ENCODE measurements around the gene SUOX. TPM values are rescaled to one million over a fixed set of nuclear protein-coding genes. Genes with fewer than 3 reads are reported as not detected.
"Not testable (repeated sequence)": the region's sequence is repeated elsewhere in the genome, so short reads cannot be mapped to it uniquely, and the experiment has no call there.

Gene SUOX
- total RNA-seq, 2 donors from 2014 or later: 12.2 to 17.6 TPM

GRCh38 chr12:55972911-55973598 lies 24.0 kb upstream of the SUOX start:
- peaks cover 5% of the 10 kb centered on the region for H3K36me3 Mint-ChIP-seq
- no peak overlapping the region for H3K4me3 Mint-ChIP-seq
- ATAC-seq: no peak
- no peaks in the 10 kb centered on the region for H3K9me3 Mint-ChIP-seq
- H3K27ac Mint-ChIP-seq: no peak overlapping the region
- DNase-seq (ENCODE audit: low spot score): no peak
- H3K27me3 Mint-ChIP-seq: no peaks in the 10 kb centered on the region
- H3K4me1 Mint-ChIP-seq (ENCODE audit: low read depth in 2 of 2): peaks cover 16 to 19% of the 10 kb centered on the region in 2 donors

DNA sequence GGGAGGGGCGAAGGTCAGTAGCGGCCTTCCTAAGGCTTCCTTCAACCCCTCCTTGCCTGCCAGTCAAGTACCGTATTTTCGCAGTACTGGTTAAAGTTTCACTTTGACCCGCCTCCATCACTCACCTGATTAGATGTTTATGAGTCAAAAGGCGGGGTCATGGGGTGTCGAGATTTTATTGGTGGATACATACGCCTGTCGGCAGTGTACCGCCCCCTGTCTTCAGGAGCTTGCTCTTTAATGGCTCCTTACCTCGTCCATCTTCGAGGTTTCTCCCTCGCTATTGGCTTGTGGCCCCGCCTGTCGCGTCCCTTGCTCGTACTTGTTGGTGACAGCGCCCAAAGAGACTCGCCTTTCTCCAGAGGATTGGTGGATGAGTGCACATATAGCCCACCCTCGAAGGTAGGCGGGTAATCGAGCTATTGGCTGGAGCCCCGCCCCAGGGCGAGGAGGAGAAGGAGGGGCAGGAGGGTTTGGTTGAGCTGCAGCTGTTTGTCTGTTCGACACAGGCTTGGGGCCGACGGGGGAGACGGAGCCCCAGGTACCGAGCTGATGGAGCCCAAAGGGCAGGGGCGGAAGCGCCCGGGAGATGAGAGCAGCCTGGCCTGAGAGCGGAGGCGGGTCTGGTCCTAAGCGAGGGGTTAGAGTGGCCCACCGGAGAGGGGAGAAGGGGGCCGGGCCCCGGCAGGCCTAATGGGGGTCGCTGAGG lies 23.3 kb upstream of the SUOX start, which contains the start of gene RAB5B:
TSS of gene RAB5B (plus strand) at position 480 of the 709 bp plus-strand sequence. CDS start 12,883 bp downstream, outside the sequence.
- Mint-ChIP-seq H3K4me1 (ENCODE audit: low read depth in 2 of 2) (peaks cover 12 to 16% of the 10 kb centered on the region in 2 donors), H3K27me3 (no peaks in the 10 kb centered on the region), H3K27ac (no peak within 1 kb of the TSS), H3K9me3 (no peaks in the 10 kb centered on the region), H3K4me3 (no peak within 1 kb of the TSS), H3K36me3 (peaks cover 5% of the 10 kb centered on the region)
- peak; percentile 100 for DNase-seq (ENCODE audit: low spot score)
- peak; percentile 95 to 96 for ATAC-seq

GRCh38 chr12:55974308-55974730 lies 22.8 kb upstream of the SUOX start:
- H3K9me3 Mint-ChIP-seq: no peaks in the 10 kb centered on the region
- H3K27ac Mint-ChIP-seq: no peak overlapping the region
- DNase-seq (ENCODE audit: low spot score) (no peak), ATAC-seq (peak; percentile 3 to 44)
- H3K27me3 Mint-ChIP-seq: no peaks in the 10 kb centered on the region
- H3K4me3 Mint-ChIP-seq: no peak overlapping the region
- H3K4me1 Mint-ChIP-seq (ENCODE audit: low read depth in 2 of 2): peaks cover 12 to 20% of the 10 kb centered on the region in 2 donors
- H3K36me3 Mint-ChIP-seq: peaks cover 5% of the 10 kb centered on the region

- ATAC-seq (no peak), DNase-seq (ENCODE audit: low spot score) (no peak)
- Mint-ChIP-seq H3K36me3 (peaks cover 5% of the 10 kb centered on the region), H3K9me3 (no peaks in the 10 kb centered on the region), H3K27me3 (no peaks in the 10 kb centered on the region), H3K27ac (no peak overlapping the region), H3K4me3 (no peak overlapping the region), H3K4me1 (ENCODE audit: low read depth in 2 of 2) (peaks cover 22 to 30% of the 10 kb centered on the region in 2 donors)
Observed at GRCh38 chr12:55978393-55978792, 18.7 kb upstream of the SUOX start.

DNA sequence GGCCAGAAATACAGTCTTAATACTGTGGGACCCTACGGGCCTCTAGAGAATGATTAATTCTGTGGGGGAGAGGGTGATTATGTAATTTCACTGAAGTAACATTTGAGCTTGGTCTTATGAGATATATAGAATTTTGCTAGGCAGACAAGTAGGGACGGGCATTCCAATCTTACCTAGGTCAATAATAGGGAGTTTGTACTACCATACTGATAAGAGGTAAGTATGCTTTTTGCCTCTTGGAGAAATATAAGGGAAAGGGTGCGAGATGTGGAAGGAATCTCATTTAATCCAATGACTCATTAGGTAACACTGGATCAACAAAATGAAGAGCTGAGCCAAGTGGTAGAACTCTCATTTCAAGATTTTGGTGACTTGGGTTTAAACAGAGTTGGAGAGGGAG lies 18.0 kb upstream of the SUOX start:
- Mint-ChIP-seq H3K9me3 (no peaks in the 10 kb centered on the region), H3K36me3 (peaks cover 5% of the 10 kb centered on the region), H3K27me3 (no peaks in the 10 kb centered on the region), H3K4me3 (no peak overlapping the region), H3K4me1 (ENCODE audit: low read depth in 2 of 2) (peaks cover 22 to 30% of the 10 kb centered on the region in 2 donors), H3K27ac (peak overlapping the region in 1 of 2 donors; percentile 76)
- DNase-seq (ENCODE audit: low spot score) (no peak), ATAC-seq (no peak)

- not testable (repeated sequence) for H3K4me3 Mint-ChIP-seq; ATAC-seq; H3K27me3 Mint-ChIP-seq; H3K27ac Mint-ChIP-seq; H3K36me3 Mint-ChIP-seq; DNase-seq (ENCODE audit: low spot score); H3K9me3 Mint-ChIP-seq
- H3K4me1 Mint-ChIP-seq (ENCODE audit: low read depth in 2 of 2): peaks cover 15 to 34% of the 10 kb centered on the region in 2 donors
Observed at GRCh38 chr12:55981882-55982281, 15.2 kb upstream of the SUOX start.

GRCh38 chr12:55982319-55982936 lies 14.6 kb upstream of the SUOX start:
- Mint-ChIP-seq H3K4me1 (ENCODE audit: low read depth in 2 of 2) (peaks cover 15 to 35% of the 10 kb centered on the region in 2 donors), H3K27ac (no peak overlapping the region), H3K27me3 (no peaks in the 10 kb centered on the region), H3K9me3 (no peaks in the 10 kb centered on the region), H3K36me3 (peaks cover 9% of the 10 kb centered on the region), H3K4me3 (no peak overlapping the region)
- ATAC-seq: no peak
- DNase-seq (ENCODE audit: low spot score): no peak

GRCh38 chr12:55983232-55983842 lies 13.7 kb upstream of the SUOX start:
- H3K9me3 Mint-ChIP-seq: no peaks in the 10 kb centered on the region
- H3K27me3 Mint-ChIP-seq: no peaks in the 10 kb centered on the region
- H3K4me1 Mint-ChIP-seq (ENCODE audit: low read depth in 2 of 2): peaks cover 10 to 31% of the 10 kb centered on the region in 2 donors
- H3K4me3 Mint-ChIP-seq: no peak overlapping the region
- peaks cover 9% of the 10 kb centered on the region for H3K36me3 Mint-ChIP-seq
- no peak overlapping the region for H3K27ac Mint-ChIP-seq
- ATAC-seq (no peak), DNase-seq (ENCODE audit: low spot score) (no peak)

DNA sequence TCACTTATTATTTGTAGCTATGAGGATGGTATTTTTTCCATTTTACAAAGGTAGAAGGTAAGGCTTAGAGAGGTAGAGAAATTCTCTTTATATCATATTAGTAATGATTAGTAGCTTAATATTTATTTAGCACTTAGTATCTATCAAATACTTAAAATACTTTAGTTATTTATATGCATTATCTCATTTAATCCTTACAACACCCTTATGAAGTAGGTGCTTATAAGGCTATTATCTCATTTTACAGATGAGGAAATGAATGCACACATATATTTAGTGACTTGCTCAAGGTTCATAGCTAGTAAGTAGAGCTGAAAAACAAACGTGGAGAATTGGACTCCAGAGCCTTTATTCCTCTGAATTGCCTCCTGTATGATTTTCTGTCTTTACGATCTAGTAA lies 12.2 kb upstream of the SUOX start:
- DNase-seq (ENCODE audit: low spot score) (no peak), ATAC-seq (no peak)
- Mint-ChIP-seq H3K27me3 (no peaks in the 10 kb centered on the region), H3K9me3 (no peaks in the 10 kb centered on the region), H3K36me3 (peaks cover 9% of the 10 kb centered on the region), H3K4me3 (no peak overlapping the region), H3K4me1 (ENCODE audit: low read depth in 2 of 2) (peaks cover 9 to 24% of the 10 kb centered on the region in 2 donors), H3K27ac (no peak overlapping the region)

GRCh38 chr12:55985341-55985740 lies 11.7 kb upstream of the SUOX start:
- Mint-ChIP-seq H3K4me3 (no peak overlapping the region), H3K9me3 (no peaks in the 10 kb centered on the region), H3K36me3 (peaks cover 10% of the 10 kb centered on the region), H3K27me3 (no peaks in the 10 kb centered on the region), H3K4me1 (ENCODE audit: low read depth in 2 of 2) (peaks cover 4 to 20% of the 10 kb centered on the region in 2 donors), H3K27ac (peak overlapping the region in 1 of 2 donors; percentile 13)
- ATAC-seq (no peak), DNase-seq (ENCODE audit: low spot score) (no peak)

DNA sequence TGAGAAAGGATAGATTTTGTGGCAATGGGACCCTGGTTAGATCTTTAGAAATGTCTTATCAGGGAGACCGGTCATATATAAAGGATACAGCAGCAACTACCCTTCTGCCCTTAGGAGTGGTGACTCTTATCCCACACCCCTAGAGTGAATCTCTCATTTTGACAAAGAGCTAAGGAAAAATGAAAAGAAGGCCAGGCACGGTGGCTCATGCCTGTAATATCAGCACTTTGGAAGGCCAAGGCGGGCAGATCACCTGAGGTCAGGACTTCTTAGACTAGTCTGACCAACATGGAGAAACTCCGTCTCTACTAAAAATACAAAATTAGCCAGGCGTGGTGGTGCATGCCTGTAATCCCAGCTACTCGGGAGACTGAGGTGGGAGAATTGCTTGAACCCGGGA lies 11.1 kb upstream of the SUOX start:
- Mint-ChIP-seq H3K36me3 (peaks cover 16% of the 10 kb centered on the region), H3K27ac (peak overlapping the region in 1 of 2 donors; percentile 13), H3K4me1 (ENCODE audit: low read depth in 2 of 2) (peaks cover 0 to 15% of the 10 kb centered on the region in 2 donors)
- not testable (repeated sequence) for H3K9me3 Mint-ChIP-seq; H3K4me3 Mint-ChIP-seq; ATAC-seq; DNase-seq (ENCODE audit: low spot score); H3K27me3 Mint-ChIP-seq

GRCh38 chr12:55991110-55991509 lies 6.0 kb upstream of the SUOX start:
- ATAC-seq (no peak), DNase-seq (ENCODE audit: low spot score) (no peak)
- Mint-ChIP-seq H3K27me3 (no peaks in the 10 kb centered on the region), H3K36me3 (peaks cover 16% of the 10 kb centered on the region), H3K27ac (no peak overlapping the region), H3K4me1 (ENCODE audit: low read depth in 2 of 2) (peaks cover 2 to 9% of the 10 kb centered on the region in 2 donors), H3K9me3 (no peaks in the 10 kb centered on the region), H3K4me3 (no peak overlapping the region)

GRCh38 chr12:55993230-55993853 lies 3.7 kb upstream of the SUOX start:
- H3K4me1 Mint-ChIP-seq (ENCODE audit: low read depth in 2 of 2): peaks cover 13 to 17% of the 10 kb centered on the region in 2 donors
- no peak for ATAC-seq
- H3K9me3 Mint-ChIP-seq: no peaks in the 10 kb centered on the region
- no peak overlapping the region for H3K4me3 Mint-ChIP-seq
- peaks cover 15% of the 10 kb centered on the region for H3K36me3 Mint-ChIP-seq
- H3K27ac Mint-ChIP-seq: peak overlapping the region in 1 of 2 donors; percentile 14
- H3K27me3 Mint-ChIP-seq: no peaks in the 10 kb centered on the region
- no peak for DNase-seq (ENCODE audit: low spot score)
